Measurements from ENCODE around the gene FBXW8.

The FBXW8 gene

GRCh38 chr12:116955382-116956021 lies 44.8 kb downstream of the FBXW8 start:
- ChIA-PET POLR2A (no interaction called here), CTCF (interaction anchor here (0.5 to 1.0 kb wide), 5 partner anchors 11 to 636 kb away, joined by 3 to 4 read pairs (median 3); no protein-coding TSS in a partner anchor)
- no peak overlapping the region for H3K27ac ChIP-seq (ENCODE audit: extremely low read depth, low read depth, low read length)
- no peaks in the 10 kb centered on the region for H3K9me3 ChIP-seq (ENCODE audit: control insufficient read depth, insufficient read depth, low read depth, low read length)
- peaks cover 0 to 5% of the 10 kb centered on the region in 2 experiments; a peak in 1 of 3 replicates for H3K36me3 ChIP-seq (ENCODE audit: control insufficient read depth in 2 of 2, insufficient read depth in 1 of 2, low read length in 2 of 2)
- H3K4me1 ChIP-seq (ENCODE audit: control insufficient read depth, insufficient read depth, low read length): peaks cover 12% of the 10 kb centered on the region
- no peak overlapping the region for H3K4me3 ChIP-seq (ENCODE audit: low read depth, low read length)
- TF ChIP-seq BCL11A (tag by site-specific recombination; IDR thresholded peaks at IDR 0.05; ENCODE audit: low read depth) (no peak), ZNF341 (tag by site-specific recombination; IDR thresholded peaks at IDR 0.05; ENCODE audit: low read depth) (no peak), ATF2 (tag by site-specific recombination; IDR thresholded peaks at IDR 0.05; ENCODE audit: low read depth) (peak; percentile 96), ZNF843 (tag by site-specific recombination; IDR thresholded peaks at IDR 0.05) (0 out of 2 replicates have a peak, but pooled peaks have one; percentile 24), YY2 (tag by site-specific recombination; IDR thresholded peaks at IDR 0.05) (no peak), PRDM1 (tag by site-specific recombination; IDR thresholded peaks at IDR 0.05) (0 out of 2 replicates have a peak, but pooled peaks have one; percentile 29), ZNF202 (tag by site-specific recombination; IDR thresholded peaks at IDR 0.05; ENCODE audit: borderline replicate concordance) (no peak), ZNF157 (tag by site-specific recombination; IDR thresholded peaks at IDR 0.05) (no peak), BCL11B (tag by site-specific recombination; IDR thresholded peaks at IDR 0.05; ENCODE audit: low read depth) (no peak), ELK4 (IDR thresholded peaks at IDR 0.05; ENCODE audit: borderline replicate concordance, low read depth, low read length) (no peak), ZBTB20 (tag by site-specific recombination; IDR thresholded peaks at IDR 0.05) (no peak), ZNF26 (tag by site-specific recombination; IDR thresholded peaks at IDR 0.05) (no peak), ZSCAN4 (tag by site-specific recombination; IDR thresholded peaks at IDR 0.05) (no peak), ZNF174 (tag by site-specific recombination; IDR thresholded peaks at IDR 0.05) (no peak), ZNF280D (tag by site-specific recombination; IDR thresholded peaks at IDR 0.05) (no peak)
- TF ChIP-seq, protein P1, sequence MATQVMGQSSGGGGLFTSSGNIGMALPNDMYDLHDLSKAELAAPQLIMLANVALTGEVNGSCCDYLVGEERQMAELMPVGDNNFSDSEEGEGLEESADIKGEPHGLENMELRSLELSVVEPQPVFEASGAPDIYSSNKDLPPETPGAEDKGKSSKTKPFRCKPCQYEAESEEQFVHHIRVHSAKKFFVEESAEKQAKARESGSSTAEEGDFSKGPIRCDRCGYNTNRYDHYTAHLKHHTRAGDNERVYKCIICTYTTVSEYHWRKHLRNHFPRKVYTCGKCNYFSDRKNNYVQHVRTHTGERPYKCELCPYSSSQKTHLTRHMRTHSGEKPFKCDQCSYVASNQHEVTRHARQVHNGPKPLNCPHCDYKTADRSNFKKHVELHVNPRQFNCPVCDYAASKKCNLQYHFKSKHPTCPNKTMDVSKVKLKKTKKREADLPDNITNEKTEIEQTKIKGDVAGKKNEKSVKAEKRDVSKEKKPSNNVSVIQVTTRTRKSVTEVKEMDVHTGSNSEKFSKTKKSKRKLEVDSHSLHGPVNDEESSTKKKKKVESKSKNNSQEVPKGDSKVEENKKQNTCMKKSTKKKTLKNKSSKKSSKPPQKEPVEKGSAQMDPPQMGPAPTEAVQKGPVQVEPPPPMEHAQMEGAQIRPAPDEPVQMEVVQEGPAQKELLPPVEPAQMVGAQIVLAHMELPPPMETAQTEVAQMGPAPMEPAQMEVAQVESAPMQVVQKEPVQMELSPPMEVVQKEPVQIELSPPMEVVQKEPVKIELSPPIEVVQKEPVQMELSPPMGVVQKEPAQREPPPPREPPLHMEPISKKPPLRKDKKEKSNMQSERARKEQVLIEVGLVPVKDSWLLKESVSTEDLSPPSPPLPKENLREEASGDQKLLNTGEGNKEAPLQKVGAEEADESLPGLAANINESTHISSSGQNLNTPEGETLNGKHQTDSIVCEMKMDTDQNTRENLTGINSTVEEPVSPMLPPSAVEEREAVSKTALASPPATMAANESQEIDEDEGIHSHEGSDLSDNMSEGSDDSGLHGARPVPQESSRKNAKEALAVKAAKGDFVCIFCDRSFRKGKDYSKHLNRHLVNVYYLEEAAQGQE (tag by site-specific recombination; IDR thresholded peaks at IDR 0.05): no peak
- TF ChIP-seq, protein P2, sequence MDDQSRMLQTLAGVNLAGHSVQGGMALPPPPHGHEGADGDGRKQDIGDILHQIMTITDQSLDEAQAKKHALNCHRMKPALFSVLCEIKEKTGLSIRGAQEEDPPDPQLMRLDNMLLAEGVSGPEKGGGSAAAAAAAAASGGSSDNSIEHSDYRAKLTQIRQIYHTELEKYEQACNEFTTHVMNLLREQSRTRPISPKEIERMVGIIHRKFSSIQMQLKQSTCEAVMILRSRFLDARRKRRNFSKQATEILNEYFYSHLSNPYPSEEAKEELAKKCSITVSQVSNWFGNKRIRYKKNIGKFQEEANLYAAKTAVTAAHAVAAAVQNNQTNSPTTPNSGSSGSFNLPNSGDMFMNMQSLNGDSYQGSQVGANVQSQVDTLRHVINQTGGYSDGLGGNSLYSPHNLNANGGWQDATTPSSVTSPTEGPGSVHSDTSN (CRISPR knock-in tag; IDR thresholded peaks at IDR 0.05): no peak
- TF ChIP-seq, protein P3, sequence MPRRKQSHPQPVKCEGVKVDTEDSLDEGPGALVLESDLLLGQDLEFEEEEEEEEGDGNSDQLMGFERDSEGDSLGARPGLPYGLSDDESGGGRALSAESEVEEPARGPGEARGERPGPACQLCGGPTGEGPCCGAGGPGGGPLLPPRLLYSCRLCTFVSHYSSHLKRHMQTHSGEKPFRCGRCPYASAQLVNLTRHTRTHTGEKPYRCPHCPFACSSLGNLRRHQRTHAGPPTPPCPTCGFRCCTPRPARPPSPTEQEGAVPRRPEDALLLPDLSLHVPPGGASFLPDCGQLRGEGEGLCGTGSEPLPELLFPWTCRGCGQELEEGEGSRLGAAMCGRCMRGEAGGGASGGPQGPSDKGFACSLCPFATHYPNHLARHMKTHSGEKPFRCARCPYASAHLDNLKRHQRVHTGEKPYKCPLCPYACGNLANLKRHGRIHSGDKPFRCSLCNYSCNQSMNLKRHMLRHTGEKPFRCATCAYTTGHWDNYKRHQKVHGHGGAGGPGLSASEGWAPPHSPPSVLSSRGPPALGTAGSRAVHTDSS (tag by site-specific recombination; IDR thresholded peaks at IDR 0.05): 0 out of 2 replicates have a peak, but pooled peaks have one; percentile 24
- TF ChIP-seq, protein P4, sequence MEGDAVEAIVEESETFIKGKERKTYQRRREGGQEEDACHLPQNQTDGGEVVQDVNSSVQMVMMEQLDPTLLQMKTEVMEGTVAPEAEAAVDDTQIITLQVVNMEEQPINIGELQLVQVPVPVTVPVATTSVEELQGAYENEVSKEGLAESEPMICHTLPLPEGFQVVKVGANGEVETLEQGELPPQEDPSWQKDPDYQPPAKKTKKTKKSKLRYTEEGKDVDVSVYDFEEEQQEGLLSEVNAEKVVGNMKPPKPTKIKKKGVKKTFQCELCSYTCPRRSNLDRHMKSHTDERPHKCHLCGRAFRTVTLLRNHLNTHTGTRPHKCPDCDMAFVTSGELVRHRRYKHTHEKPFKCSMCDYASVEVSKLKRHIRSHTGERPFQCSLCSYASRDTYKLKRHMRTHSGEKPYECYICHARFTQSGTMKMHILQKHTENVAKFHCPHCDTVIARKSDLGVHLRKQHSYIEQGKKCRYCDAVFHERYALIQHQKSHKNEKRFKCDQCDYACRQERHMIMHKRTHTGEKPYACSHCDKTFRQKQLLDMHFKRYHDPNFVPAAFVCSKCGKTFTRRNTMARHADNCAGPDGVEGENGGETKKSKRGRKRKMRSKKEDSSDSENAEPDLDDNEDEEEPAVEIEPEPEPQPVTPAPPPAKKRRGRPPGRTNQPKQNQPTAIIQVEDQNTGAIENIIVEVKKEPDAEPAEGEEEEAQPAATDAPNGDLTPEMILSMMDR (tag by site-specific recombination; IDR thresholded peaks at IDR 0.05): peak; percentile 77
